ENCODE data around the gene CD70.
A peak's percentile ranks its signal among the peaks of the same experiment; 100 is the strongest.
"Not testable (repeated sequence)": the region's sequence is repeated elsewhere in the genome, so short reads cannot be mapped to it uniquely, and the experiment has no call there.

CD70 gene

DNA sequence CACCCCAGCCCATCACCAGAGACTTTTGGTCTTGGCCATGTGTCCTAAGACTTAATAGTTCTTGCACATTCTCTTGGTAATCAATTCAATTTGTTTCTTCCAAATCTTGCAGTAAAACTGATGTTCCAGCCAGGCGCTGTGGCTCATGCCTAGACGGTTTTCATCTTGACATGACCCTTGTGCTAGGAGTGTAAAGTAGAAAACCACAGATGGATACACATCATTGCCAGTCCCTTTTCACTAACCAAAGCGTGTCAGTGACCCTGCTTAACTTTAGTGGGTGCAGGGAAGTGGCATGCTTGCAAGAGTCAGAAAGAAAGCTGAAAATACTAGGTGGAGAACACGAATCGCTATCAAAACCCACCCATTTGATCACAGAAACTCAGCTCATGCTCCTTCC, 18.0 kb upstream of the CD70 start:
- Histone ChIP-seq H3K27me3 (replicated peaks; ENCODE audit: control insufficient read depth, insufficient read depth, low read length) (no peaks in the 10 kb centered on the region), H3K4me3 (replicated peaks; ENCODE audit: low read depth, low read length) (peak overlapping the region; percentile 14), H3K36me3 (ENCODE audit: control insufficient read depth, insufficient read depth, low read length) (no peaks in the 10 kb centered on the region)
- peak; percentile 73 for DNase-seq (ENCODE audit: extremely low read depth, insufficient read length)
- TF ChIP-seq, protein P1, sequence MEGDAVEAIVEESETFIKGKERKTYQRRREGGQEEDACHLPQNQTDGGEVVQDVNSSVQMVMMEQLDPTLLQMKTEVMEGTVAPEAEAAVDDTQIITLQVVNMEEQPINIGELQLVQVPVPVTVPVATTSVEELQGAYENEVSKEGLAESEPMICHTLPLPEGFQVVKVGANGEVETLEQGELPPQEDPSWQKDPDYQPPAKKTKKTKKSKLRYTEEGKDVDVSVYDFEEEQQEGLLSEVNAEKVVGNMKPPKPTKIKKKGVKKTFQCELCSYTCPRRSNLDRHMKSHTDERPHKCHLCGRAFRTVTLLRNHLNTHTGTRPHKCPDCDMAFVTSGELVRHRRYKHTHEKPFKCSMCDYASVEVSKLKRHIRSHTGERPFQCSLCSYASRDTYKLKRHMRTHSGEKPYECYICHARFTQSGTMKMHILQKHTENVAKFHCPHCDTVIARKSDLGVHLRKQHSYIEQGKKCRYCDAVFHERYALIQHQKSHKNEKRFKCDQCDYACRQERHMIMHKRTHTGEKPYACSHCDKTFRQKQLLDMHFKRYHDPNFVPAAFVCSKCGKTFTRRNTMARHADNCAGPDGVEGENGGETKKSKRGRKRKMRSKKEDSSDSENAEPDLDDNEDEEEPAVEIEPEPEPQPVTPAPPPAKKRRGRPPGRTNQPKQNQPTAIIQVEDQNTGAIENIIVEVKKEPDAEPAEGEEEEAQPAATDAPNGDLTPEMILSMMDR (IDR thresholded peaks at IDR 0.05; ENCODE audit: insufficient read depth, low read length, poor library complexity, severe bottlenecking), result no peak

DNA sequence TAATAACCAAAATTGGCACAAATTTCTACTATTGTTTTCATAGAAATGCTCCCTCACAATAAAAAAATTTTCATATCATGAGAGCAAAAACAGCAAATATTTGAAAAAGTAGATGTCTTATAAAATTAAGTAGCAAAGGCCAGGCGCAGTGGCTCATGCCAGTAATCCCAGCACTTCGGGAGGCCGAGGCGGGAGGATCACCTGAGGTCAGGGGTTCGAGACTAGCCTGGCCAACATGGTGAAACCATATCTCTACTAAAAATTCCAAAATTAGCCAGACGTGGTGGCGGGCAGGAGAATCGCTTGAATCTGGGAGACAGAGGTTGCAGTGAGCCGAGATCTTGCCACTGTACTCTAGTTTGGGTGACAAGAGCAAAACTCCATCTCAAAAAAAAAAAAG, 17.2 kb upstream of the CD70 start:
- DNase-seq (ENCODE audit: extremely low read depth, insufficient read length); H3K27me3 ChIP-seq (replicated peaks; ENCODE audit: control insufficient read depth, insufficient read depth, low read length); H3K4me3 ChIP-seq (replicated peaks; ENCODE audit: low read depth, low read length); H3K36me3 ChIP-seq (ENCODE audit: control insufficient read depth, insufficient read depth, low read length): not testable (repeated sequence)

- DNase-seq (ENCODE audit: extremely low read depth, insufficient read length); H3K36me3 ChIP-seq (ENCODE audit: control insufficient read depth, insufficient read depth, low read length); H3K4me3 ChIP-seq (replicated peaks; ENCODE audit: low read depth, low read length); H3K27me3 ChIP-seq (replicated peaks; ENCODE audit: control insufficient read depth, insufficient read depth, low read length): not testable (repeated sequence)
Observed at GRCh38 chr19:6606276-6607070, 15.5 kb upstream of the CD70 start.

GRCh38 chr19:6604906-6605305, 14.0 kb upstream of the CD70 start:
- no peak for DNase-seq (ENCODE audit: extremely low read depth, insufficient read length)
- Histone ChIP-seq H3K27me3 (replicated peaks; ENCODE audit: control insufficient read depth, insufficient read depth, low read length) (no peaks in the 10 kb centered on the region), H3K36me3 (ENCODE audit: control insufficient read depth, insufficient read depth, low read length) (no peaks in the 10 kb centered on the region), H3K4me3 (replicated peaks; ENCODE audit: low read depth, low read length) (no peak overlapping the region)
- TF ChIP-seq, protein P1 (IDR thresholded peaks at IDR 0.05; ENCODE audit: insufficient read depth, low read length, poor library complexity, severe bottlenecking), result no peak

- no peak for DNase-seq (ENCODE audit: extremely low read depth, insufficient read length)
- Histone ChIP-seq H3K27me3 (replicated peaks; ENCODE audit: control insufficient read depth, insufficient read depth, low read length) (no peaks in the 10 kb centered on the region), H3K4me3 (replicated peaks; ENCODE audit: low read depth, low read length) (no peak overlapping the region), H3K36me3 (ENCODE audit: control insufficient read depth, insufficient read depth, low read length) (no peaks in the 10 kb centered on the region)
- TF ChIP-seq, protein P1 (IDR thresholded peaks at IDR 0.05; ENCODE audit: insufficient read depth, low read length, poor library complexity, severe bottlenecking), result no peak
Observed at GRCh38 chr19:6602729-6603114, 11.8 kb upstream of the CD70 start.

DNA sequence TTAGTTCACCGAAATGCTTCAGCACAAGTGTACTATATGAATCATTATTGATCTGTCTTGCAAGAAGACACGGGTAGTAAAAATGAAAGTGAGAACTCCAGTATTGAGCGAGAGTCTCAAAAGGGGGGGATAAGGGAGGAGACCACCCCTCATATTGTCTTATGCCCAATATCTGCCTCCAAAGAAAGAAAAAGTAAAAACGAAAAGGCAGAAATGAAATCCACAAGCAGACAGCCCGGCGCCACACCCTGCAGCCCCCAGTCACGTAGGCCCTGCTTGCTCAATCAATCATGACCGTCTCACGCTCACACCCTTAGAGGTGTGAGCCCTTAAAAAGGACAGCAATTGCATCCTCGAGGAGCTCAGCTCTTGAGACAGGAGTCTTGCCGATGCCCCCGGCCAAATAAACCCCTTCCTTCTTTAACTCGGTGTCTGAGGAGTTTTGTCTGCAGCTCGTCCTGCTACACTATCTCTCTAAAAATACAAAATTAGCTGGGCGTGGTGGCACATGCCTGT, 10.6 kb upstream of the CD70 start:
- peak; percentile 78 for DNase-seq (ENCODE audit: extremely low read depth, insufficient read length)
- H3K27me3 ChIP-seq (replicated peaks; ENCODE audit: control insufficient read depth, insufficient read depth, low read length); H3K36me3 ChIP-seq (ENCODE audit: control insufficient read depth, insufficient read depth, low read length): not testable (repeated sequence)
- peak overlapping the region; percentile 55 for H3K4me3 ChIP-seq (replicated peaks; ENCODE audit: low read depth, low read length)

GRCh38 chr19:6600951-6601536, 10.1 kb upstream of the CD70 start:
- H3K4me3 ChIP-seq (replicated peaks; ENCODE audit: low read depth, low read length), result peak overlapping the region; percentile 62
- not testable (repeated sequence) for H3K27me3 ChIP-seq (replicated peaks; ENCODE audit: control insufficient read depth, insufficient read depth, low read length); DNase-seq (ENCODE audit: extremely low read depth, insufficient read length); H3K36me3 ChIP-seq (ENCODE audit: control insufficient read depth, insufficient read depth, low read length)

Measured in GM06990 (cell line).